Prostate gland (tissue), 2 donors: ENCODE results near the gene RNF175.

Experiments
- POLR2A ChIP-seq: fragments of 450-650 bp; IDR thresholded peaks from one replicate; pipeline ENCODE4 v1.6.1; 2016; ENCODE audit warnings: antibody characterized with exemption, mild to moderate bottlenecking
- TF ChIP-seq, protein P1 (sequence below), 4 experiments: fragments of 200-600 bp in 2 of 4; fragments of 450-650 bp in 2 of 4; sonication (generic) in 2 of 4; IDR thresholded peaks; 1 replicate in 3 of 4; 2 replicates in 1 of 4; pipeline ENCODE4 v1.5.1; 2016 to 2019; ENCODE audit warnings: antibody characterized with exemption in 4 of 4, mild to moderate bottlenecking in 2 of 4, moderate library complexity in 2 of 4

GRCh38 chr4:153764601-153765368 is 5.0 kb upstream of the RNF175 start:
- TF ChIP-seq, protein P1, sequence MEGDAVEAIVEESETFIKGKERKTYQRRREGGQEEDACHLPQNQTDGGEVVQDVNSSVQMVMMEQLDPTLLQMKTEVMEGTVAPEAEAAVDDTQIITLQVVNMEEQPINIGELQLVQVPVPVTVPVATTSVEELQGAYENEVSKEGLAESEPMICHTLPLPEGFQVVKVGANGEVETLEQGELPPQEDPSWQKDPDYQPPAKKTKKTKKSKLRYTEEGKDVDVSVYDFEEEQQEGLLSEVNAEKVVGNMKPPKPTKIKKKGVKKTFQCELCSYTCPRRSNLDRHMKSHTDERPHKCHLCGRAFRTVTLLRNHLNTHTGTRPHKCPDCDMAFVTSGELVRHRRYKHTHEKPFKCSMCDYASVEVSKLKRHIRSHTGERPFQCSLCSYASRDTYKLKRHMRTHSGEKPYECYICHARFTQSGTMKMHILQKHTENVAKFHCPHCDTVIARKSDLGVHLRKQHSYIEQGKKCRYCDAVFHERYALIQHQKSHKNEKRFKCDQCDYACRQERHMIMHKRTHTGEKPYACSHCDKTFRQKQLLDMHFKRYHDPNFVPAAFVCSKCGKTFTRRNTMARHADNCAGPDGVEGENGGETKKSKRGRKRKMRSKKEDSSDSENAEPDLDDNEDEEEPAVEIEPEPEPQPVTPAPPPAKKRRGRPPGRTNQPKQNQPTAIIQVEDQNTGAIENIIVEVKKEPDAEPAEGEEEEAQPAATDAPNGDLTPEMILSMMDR (IDR thresholded peaks at IDR 0.05), result no peak
- no peak for TF ChIP-seq POLR2A
